ENCODE results near the gene SLC14A1.

The SLC14A1 gene

DNA sequence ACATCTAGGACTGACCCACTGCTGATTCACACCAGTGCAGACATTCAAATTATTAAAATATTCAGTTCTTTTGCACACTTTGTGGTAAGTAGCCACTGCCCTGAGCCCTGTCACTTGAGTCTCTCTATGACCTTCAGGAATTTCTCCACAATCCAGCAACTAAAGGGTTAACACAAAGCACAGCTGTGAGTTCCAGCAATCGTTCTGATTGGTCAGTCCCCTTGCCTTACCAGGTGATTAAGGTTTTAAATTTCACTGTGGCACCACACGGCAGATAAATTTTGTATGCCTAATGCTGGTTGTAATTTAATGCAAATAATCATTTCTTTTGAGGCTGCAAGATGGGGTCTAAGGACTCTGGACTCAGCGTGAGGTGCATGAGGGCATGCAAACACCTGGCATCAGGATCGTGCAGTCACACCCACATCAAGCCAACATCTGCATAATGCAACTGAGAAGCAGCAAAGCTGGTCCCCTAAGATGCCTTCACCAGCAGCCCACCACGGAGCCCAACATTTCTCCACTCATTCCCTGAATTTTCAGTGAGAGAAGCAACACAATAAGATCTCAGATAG is 36.6 kb downstream of the SLC14A1 start:
- no peak for DNase-seq

DNA sequence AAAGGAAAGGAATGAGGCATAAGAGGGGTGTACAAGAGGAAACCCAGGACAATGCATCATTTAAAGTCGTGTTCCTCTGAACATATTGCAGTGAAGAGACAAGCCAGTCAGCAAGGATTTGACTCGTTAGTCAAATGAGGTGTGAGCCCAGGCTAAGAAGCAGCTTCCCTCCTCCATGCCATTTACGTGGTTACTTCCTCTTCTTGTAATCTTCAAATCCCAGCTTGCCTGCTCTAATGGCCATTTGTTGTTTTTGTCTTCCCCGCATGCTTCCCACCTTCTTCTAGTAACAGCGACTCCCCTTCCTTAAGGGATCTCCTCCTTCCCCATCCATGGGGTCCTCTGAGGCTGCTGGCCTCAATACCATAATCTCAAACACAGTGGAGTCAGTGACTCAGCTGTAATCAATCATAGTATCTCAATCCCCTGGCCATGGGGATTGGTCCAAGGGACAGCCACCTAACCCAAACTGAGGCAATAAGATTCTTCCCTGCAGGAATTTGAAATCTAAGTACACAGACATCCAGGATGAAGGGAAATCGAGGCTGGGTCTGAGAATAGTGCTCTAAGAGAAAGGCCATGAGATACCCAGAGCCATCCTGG is 37.6 kb downstream of the SLC14A1 start:
- no peak for DNase-seq

DNA sequence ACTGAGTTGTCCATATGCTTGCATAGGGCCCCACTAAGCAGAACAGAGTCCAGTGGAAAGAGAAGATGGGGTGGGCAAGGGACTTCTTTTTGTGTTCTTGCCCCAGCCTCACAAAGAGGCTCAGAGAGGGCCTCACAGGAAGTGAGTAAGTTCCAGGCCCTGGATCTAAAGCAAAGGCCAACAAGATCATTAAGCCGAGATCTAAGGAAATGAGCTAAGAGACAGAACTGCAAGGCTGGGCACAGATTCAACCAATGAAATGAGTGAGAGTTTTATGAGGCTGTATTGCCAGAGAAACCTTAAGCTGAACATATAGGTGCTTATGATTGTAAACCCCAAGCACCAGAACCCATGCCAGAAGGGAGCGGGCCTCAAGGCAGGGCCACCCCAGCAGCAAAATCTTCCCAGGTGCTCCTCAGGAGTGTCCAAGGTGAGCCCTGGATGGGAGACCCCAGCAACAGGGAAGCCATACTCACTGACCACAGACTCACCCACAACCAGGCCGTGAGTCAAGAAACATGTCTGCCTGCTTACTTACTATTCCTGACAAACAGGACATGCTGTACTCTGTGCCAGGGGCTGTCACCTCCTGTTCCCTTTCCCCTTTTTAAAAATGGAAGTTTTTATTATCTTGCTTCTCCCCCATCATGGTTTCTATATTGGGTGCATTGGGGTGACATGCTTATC is 40.2 kb downstream of the SLC14A1 start:
- no peak for DNase-seq

DNA sequence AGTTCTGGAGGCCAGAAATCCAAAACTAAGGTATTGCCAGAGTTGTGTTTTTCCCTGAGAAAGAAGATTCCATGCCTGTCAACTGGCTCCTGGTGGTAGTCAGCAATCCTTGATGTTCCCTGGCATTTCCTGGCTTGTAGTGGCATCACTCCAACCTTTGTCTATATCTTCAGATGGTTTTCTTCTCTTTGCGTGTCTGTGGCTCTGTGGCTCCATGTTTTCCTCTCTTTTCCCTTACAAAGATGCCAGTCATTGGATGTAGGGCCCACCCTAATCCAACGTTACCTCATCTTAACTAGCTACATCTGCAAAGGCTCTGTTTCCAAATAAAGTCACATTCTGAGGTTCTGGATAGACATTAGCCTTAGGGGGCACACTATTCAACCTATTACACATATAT is 41.8 kb downstream of the SLC14A1 start:
- DNase-seq: no peak

DNA sequence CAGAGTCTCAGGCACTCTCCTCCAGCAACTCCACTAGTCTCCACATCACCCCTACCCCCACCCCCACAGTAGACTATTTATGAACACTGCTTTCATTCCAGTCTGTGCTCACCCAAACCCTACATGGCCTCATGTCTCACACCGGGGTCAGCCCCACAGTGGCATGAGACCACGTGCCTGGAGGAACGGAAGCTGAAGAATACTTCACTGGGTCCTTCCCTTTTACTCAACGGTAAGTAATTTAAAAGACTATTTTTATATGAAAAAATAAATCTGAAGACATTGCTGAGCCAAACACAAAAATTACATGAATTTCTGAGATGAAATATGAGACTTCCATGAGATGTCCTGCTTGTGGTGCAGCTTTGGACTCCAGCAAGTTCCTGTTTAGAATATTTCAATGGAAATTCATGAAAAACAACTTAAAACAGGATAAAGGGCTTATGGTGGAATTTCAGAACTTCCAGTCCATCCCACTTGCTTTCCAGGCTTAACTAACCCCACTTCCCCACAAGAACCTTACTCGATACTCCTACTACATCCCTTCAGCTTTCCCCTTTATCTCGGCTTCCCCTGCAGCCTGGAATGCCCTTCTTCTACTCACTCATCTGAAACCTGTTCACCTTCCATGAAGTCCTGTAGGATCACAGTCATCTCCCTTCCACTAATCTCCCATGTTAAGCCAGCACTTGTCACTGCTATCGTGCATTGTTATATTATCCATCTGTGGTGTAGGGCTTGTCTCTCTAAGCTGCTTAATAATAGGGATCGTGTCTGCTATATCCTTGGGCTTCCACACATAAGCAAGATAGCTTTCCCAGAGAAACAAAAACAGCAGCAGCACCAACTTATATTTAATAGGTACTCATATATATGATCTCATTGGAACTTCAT is 47.9 kb downstream of the SLC14A1 start:
- no peak for DNase-seq

DNA sequence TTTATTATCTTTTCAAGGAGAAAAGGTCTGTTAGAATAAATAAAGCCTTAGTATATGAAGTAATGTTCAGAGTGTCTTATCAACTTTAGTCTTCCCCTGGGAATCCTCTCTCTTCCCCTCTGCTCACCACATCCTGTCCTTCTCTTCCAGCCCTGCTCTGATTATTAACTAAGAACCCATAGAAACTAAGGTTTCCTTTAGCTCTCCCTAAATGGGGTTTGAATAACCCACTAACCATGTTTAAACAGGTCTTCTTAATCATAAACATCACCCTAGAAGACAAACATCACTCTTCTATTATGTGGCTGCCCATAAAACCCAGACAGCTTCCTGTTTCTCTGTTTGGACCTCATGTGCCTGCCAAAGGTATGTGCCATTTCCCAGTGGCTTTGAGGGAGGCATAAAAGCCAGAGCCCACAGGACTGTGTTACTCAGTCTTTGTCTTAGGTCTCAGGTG is 50.1 kb downstream of the SLC14A1 start:
- DNase-seq: peak; percentile 45

DNA sequence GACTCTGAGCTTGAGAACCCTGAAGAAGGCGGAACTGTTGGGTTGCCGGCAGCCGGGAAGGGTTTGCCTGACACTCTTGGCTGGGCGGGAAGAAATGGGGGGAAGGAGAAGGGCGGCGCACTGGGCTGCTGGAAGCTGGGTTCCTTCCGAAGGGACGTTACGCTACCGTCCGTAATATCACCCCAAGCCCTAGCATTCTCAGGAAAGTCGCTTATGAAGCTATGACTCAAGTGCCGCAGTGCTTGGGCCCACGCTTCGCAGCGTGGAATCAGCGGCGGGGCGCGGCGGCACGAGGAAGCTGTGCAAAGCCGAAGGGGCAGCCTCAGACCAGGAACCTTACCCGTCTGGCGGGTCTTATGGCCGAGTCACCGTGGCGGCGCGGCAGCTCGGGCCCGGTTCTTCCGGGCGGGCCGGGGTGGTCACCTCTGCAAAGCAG is 51.3 kb downstream of the SLC14A1 start:
- peak; percentile 16 for DNase-seq

DNA sequence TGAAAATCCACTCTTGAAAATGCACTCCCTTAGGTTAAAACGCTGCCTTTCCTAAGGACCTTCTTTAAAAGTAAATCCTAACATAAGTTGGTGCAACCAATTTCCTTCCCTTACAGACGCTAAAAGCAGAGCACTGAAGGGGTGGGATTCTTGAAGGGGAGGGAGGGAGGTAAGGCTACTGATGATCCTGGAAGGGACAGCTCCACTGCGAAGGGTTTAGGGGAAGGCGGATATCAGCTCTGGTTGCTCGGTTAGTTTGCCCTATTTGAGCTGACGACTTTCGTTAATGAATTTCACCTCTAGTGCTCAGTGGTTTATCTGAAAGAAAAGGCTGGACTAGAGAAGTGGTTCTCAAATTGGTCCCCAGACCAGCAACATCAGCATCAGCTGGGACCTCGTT is 51.8 kb downstream of the SLC14A1 start:
- DNase-seq: no peak

DNA sequence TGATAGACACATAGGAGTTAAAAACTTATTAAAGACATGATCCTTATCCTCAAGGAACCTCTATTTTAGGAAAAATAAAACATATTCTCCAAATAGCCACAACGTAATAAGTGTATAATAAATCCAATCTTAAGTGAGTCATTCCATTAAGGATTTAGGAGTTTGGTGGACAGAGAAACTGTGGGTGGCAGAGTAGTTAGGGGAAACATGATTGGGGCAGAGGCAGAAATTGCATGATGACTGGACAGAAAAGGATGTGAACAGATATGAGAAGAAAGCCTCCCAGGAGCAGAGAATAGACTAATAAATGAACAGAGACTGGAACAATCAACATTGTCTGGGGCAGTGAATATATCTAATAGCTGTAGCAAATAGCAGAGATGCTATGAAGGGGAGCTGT is 53.4 kb downstream of the SLC14A1 start:
- no peak for DNase-seq

DNA sequence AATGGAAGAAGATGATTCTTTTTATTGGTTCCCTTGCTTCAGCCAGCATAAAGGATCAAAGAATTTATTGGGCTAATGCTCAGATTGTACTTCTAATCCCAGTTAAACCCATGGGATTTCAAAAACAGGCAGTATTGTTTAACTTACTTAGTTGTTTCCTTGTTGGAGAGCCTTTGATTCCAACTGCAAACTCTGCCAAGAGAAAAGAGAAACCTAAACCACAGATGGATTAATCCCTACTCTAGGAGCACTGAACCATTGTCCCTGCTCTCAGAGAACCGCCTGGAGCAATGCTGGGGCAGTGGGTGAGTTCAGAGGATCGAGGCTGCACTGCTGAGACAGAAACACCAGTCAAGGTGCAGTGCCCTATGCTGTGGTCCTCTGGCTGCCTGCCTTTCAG is 56.6 kb downstream of the SLC14A1 start:
- DNase-seq: no peak

DNA sequence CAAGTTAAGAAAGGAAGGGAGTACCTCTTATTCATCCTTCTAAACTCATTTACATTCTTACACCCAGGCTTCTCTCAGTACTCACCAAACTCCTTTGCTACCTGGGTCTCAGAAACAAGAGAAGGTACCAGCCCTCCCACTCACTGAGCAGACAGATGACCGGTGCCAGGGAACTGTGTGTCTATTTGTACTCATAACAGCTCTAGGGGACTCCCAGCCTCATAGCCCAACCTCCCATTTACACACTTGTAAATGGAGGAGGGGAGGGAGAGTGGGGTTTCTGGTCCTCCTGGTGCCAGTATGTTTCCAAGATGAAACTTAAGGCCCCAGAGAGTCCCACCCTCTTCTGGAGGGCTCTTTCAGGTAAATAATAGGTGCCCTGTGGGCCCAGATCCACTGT is 58.7 kb downstream of the SLC14A1 start:
- no peak for DNase-seq

DNA sequence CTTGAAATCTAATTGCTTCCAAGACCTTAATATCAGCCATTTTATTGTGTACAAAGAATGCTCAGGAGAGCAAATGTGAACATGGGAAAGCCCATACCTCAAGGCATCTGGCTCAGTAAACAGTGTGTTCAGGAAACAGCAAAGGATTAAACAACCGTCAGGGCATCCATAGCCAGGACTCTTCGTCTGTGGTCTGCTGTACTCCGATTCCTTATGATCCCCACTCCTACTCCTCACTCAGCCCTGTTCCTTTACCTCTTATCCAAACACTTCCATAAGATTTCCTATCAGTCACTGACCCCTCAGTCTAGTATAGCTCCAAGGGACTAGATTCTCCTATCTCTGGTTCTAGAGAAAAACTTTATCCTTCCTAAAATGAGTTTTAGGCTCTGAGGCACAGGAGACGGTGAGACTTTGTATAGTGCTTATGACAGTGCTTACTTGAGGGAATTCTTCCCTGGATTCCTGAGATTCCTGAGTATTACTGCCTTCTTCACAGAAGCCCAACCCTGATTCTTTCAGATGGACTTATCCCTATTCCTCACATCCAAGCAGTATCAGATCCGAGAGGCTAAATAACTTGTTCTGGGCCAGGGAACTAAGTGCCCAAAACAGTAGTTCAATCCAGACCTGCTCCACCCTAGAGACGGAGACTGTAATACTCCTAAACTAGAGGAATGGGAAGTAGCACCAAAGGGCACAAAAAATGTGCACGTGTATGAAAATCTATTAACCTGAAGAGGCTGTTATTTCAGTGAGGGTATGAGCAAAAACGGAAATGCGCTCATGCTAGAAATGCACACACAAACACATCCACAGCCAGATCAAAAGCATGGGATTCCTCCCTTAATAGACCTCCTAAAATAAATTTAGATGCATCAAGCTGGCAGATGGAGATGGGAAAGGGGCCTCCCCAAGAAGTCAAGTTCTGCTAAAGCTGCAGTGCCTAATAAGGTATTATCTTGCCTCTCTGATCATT is 59.4 kb downstream of the SLC14A1 start:
- no peak for DNase-seq

DNA sequence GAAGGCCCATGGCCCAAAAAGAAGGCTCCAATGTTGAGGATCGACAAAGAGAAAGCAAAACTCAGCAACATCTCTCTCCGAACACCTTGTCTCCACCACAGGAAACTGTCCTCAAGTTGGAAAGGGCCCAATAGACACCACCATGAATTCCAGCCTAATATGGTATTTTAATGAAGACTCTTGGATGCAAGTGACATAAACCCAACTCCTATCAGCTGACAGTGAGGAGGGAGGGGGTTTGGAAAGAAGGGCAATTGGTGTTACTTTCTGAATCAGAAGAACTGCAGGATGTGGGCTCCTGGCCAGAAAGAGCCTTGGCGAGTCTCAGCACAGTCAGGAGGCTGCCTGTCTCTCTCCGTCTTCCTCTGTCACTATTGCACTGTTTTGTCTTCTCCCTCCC is 61.2 kb downstream of the SLC14A1 start:
- no peak for DNase-seq

DNA sequence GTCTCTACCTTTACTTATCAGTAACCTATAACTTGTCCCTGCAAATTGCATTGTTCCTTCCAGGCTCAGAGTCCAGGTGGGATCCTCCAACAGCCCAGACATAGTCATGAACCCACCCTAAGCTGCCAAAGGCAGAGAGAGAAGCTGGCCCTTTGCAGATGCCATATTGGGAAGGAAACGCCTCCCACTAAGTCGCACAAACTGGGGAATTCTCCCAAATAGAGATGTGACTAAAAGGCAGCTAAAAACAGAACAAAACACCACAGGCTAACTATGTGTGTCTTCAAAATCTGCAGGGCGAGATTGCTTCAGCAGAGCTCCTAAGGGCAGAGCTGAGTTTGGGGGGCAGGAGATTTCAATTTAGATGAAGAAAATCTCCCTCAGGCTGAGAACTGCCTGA is 63.0 kb downstream of the SLC14A1 start:
- no peak for DNase-seq

DNA sequence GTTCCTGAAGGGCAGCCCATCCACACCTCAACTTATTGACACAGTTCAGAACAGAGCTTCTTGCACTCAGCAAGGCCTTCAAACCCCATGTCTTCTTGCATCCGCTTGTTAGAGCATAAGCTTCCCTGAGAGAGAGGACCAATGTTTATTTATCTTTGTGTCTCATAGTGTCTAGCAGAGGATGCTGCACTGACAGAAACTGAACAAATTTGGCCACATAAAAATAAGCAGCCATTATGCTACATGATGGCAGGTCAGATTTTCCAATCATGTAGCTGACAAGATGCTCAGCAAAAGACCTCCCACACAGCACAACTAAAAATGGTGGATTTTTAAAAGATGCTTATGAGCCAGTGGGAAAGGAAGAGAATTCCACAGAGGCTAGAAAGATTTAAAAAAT is 63.4 kb downstream of the SLC14A1 start:
- DNase-seq: no peak

DNA sequence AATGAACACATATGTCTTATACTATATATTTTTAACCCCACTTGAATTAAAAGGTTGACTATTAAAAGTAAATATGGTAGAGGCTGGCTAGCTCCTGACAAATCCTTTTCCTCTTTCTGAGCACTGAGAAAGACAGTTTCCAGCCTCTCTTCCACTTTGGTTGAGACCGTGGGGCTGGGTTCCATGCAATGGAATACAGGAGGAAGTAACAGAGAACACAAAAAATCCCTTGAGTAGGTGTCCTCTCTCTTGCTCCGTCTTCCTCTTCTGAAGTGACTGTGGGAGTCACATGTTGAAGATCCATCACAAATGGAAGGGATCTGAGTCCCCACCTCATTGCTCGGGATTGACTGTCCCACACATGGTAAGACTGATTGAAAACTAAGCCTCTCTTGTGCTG is 64.9 kb downstream of the SLC14A1 start:
- DNase-seq: no peak

DNA sequence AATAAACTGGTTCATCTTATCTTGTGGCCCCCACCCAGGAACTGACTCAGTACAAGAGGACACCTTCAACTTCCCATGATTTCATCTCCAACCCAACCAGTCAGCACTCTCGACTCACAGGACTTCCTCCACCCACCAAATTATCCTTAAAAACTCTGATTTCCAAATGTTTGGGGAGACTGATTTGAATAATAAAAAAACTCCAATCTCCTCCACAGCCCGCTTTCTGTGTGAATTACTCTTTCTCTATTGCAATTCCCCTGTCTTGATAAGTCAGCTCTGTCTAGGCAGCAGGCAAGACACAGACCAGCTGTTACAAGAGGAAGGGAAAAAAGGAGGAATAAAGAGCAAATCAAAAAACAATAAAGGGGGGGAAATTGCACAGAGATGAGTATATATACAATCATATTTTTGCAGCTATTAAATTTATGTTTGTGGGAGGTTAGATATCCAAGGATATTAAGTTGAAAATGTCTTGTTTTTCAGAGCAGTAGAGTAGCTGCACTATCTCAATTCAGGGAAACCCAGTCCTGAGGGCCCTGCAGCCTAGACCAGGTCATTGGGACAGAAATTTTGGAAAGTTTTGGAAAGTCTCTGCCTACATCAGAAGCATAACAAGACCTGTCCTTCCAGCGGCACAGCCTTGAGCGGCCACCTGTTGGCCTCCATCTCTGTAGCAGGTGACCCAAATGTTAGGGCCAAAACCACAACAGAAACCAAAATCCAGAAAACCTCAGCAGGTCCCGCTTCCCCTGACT is 68.7 kb downstream of the SLC14A1 start:
- no peak for DNase-seq

DNA sequence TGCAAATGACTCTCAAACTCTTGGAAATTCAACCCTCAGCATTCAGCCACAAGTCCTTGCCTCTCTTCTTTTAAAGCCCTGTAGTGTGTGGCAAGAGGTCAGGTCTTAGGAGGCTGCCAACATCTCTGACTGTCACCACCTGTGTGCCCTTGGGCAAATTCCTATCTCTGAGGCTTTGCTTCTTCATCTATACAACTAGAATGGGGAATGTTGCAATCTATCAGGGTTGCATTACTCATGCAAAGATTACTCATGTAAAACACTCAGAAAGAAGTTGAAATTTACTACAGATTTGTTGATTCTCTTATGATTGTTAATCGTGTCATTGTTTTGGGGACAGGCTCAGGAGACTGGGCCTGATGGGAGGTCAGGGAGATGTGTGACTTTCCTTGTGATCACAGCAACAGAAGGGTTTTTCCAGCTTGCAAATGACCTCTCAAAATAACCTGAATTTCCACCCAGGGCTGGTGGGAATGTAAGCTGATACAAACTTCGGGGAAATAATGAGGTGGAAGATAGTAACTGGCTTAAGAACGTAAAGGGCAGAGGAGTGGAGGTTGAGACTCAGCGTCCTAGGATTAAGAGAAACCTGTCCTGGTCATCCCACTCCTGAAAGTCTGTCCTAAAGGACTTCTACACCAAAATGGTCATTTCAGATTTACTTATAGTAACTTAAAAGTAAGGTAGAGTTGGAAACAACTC is 69.4 kb downstream of the SLC14A1 start:
- no peak for DNase-seq

DNA sequence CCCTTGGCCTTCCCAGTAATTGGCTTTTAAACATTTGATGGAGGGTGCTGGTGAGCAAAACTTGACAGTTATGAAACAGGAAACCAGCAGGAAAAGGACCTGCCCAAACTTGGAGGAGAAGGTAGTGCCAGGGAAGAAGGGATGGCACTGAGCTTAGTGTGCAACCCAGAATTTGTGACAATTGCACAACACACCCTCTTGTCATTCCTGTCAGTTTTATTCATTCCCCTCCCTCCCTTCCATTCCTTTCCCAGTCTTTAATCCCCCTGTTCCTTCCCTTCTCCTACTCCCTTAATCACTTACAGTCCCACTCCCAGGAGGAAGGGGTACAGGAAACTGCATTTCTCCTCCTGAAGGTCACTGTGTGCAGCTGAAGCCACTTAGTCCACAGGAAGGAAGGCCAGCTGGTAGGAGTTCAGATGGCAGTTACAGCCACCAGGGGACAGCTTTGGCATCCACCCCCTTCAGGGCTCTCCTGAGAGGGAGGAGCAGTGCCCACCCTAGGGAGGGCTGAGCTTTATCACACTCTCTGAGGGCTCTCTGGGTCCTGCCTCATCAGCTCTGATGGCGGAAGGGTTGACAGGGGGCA is 77.5 kb downstream of the SLC14A1 start:
- DNase-seq: no peak

Measured in NCI-H1092 treated with DMSO at 0.1 percent for 48 hours (cell line).